Fibroblast of gingiva (primary cell): ENCODE data around the gene GPR35.
"Not testable (repeated sequence)": the region's sequence is repeated elsewhere in the genome, so short reads cannot be mapped to it uniquely, and the experiment has no call there.

Experiments
- DNase-seq: peaks from one replicate; pipeline ENCODE4 v3.0.0-alpha.2; 2011; ENCODE audit warnings: low read depth

Gene GPR35

DNA sequence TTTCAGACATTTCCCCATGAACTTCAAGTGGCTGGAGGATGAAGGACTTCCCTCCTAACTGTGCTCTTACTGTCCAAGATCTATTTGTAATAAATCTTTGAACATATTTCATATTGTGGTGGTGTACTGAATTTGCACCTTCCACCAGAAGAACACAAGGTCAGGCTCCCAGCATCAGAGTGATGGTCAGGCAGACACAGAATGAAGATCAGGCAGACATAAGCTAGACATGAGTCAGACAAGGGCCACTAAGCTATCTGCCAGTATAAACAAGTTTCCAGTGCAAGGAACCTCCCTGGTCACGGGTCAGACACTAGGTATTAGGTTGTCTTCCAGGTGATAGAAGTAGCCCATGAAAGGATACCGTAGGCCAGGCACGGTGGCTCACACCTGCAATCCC lies 37.4 kb downstream of the GPR35 start:
- no peak for DNase-seq

DNA sequence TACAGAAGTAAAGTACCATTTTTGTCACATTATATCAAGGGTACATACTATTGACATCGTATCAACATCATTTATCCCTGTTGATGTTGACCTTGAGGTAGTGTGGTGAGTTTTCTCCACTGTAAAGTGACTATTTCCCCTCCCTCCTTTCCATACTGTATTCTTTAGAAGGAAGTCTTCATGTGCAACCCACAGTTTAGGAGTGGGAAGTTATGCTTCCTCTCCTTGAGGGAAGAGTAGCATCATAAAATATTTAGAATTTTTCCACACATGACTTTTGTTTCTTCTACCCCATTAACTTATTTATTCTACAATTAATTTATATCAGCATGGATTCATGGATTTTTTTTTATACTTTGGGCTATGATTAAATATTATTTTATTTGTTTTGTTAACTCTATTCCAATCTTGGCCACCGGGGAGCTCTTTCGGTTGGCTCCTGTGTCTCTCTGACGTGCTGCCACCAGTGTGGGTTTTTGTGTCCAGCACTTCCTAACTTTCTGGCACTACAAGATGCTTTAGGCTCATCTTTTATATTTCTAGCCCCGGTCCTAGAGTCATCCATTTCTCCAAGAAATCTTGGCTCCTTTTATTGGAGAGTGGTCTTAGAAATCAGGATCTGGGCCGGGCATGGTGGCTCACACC lies 38.4 kb downstream of the GPR35 start:
- no peak for DNase-seq

- DNase-seq = no peak
Observed at GRCh38 chr2:240664622-240665021, 39.3 kb downstream of the GPR35 start.

DNA sequence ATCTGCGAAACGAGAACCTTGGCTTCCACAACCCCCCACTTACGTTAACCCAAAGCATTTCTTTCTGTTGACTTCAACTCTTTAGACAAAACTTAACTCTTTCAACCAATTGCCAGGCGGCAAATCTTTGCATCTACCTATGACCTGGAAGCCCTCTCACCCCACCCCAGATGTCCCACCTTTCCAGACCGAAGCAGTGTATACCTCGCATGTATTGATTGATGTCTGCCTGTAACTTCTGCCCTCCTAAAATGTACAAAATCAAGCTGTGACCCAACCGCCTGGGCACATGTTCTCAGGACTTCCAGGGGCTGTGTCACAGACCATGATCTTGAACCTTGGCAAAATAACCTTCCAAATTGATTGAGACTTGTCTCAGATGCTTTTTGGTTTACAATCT lies 45.1 kb downstream of the GPR35 start:
- DNase-seq = no peak

DNA sequence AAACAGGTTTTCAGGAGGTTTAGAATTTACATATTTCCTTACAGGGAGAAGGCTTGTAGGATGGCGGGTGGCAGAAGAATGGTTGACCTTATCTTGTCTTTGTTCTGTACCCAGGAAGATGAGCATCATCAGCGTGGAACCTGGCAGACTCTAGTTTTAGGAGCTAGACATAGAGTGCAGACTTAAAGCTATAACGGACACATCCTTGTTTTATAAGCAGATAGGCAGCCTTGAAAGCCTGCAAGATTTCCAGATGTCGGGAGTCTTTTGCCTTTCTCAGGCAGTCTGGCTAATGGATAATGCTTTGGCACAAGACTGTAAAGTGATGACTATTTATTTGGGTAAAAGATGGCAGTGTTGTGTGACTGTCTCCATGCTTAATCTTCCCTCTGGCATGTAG lies 45.7 kb downstream of the GPR35 start:
- DNase-seq = no peak

GRCh38 chr2:240672076-240672700 lies 46.9 kb downstream of the GPR35 start:
- no peak for DNase-seq

DNA sequence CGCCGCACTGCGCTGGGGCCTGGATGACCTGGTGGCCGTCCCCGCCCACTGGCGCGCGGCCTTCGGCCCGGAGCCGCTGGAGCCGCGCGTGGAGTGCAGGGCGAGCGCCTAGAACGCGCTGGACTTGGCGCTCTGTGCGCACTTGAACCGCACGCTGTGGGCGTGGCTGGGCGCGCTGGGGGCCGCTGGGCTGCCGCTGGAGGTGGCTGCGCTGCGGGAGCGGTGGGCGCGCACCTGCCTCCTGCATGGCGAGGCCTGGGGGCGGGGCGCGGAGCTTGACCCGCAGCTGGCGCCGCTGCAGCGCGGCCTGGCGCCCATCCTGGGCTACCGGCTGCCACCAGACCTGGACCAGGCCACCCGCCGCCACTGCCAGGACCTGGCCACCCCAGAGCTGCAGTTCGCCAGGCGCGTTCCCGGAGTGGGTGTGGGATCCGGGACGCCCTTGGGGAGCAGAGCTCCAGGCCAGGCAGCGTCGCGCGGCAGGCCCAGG lies 47.5 kb downstream of the GPR35 start:
- no peak for DNase-seq

- DNase-seq = not testable (repeated sequence)
Observed at GRCh38 chr2:240674461-240675184, 49.3 kb downstream of the GPR35 start.

- DNase-seq = not testable (repeated sequence)
Observed at GRCh38 chr2:240675345-240675744, 50.1 kb downstream of the GPR35 start.

GRCh38 chr2:240678043-240678442 lies 52.8 kb downstream of the GPR35 start:
- DNase-seq = not testable (repeated sequence)

GRCh38 chr2:240678909-240679308 lies 53.6 kb downstream of the GPR35 start:
- not testable (repeated sequence) for DNase-seq

DNA sequence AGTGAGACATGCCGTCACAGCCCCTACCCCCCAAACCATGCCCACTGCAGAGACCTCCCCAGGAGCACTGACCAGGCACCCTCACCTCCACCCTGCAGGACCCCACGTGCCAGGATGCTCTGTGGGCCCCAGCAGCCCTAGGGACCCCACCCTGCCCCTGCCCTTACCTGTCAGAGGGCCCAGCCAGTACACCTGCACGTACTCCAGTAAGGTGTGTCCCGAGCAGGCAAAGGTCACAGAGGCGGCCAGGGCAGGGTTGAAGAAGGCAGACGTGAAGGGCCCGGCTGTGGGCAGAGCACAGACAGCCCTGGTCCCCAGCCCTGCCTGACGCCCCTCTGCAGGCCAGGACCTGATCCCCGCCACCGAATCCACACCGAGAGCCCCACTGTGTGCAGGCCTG lies 54.9 kb downstream of the GPR35 start:
- not testable (repeated sequence) for DNase-seq
